Osteoblast (primary cell): ENCODE results near the gene PC. TPM values are rescaled to one million over a fixed set of nuclear protein-coding genes. Genes with fewer than 3 reads are reported as not detected.

Experiments used
- DNase-seq: peaks from one replicate; pipeline ENCODE4 v3.0.0; 2011; ENCODE audit warnings: low spot score, mixed read lengths; ENCODE audit not compliant: insufficient read length; ENCODE audit errors: missing footprints
- H2AFZ ChIP-seq: 2 replicates; pipeline ENCODE4 v1.6.0; 2011; ENCODE audit warnings: mild to moderate bottlenecking, low read length
- H3K27ac ChIP-seq: 2 replicates; pipeline ENCODE4 v1.5.1; 2011; ENCODE audit warnings: mild to moderate bottlenecking, low read depth, low read length, moderate library complexity
- H3K27me3 ChIP-seq: 2 replicates; pipeline ENCODE4 v1.6.0; 2012; ENCODE audit warnings: mild to moderate bottlenecking, control low read depth, inconsistent platforms, low read length, moderate library complexity; ENCODE audit not compliant: insufficient read depth
- H3K36me3 ChIP-seq: 2 replicates; pipeline ENCODE4 v1.5.1; 2011; ENCODE audit warnings: mild to moderate bottlenecking, low read length, control low read depth, moderate library complexity; ENCODE audit not compliant: insufficient read depth
- H3K4me1 ChIP-seq: 2 replicates; pipeline ENCODE4 v1.5.1; 2011; ENCODE audit warnings: mild to moderate bottlenecking, low read length, control low read depth, moderate library complexity; ENCODE audit not compliant: insufficient read depth
- H3K4me2 ChIP-seq: 2 replicates; pipeline ENCODE4 v1.6.0; 2011; ENCODE audit warnings: mild to moderate bottlenecking, low read length; ENCODE audit not compliant: insufficient read depth
- H3K4me3 ChIP-seq: fragments of 200-600 bp; sonication (generic); 3 replicates; pipeline ENCODE4 v1.5.1; 2012; ENCODE audit warnings: mild to moderate bottlenecking, low read length, inconsistent platforms; ENCODE audit not compliant: insufficient read depth
- H3K79me2 ChIP-seq: 2 replicates; pipeline ENCODE4 v1.6.0; 2012; ENCODE audit warnings: mild to moderate bottlenecking, low read length, control low read depth, inconsistent platforms; ENCODE audit not compliant: insufficient read depth
- H3K9me3 ChIP-seq: 2 replicates; pipeline ENCODE4 v1.5.1; 2011; ENCODE audit warnings: low read depth, low read length, control low read depth
- H4K20me1 ChIP-seq: 2 replicates; pipeline ENCODE4 v1.6.0; 2012; ENCODE audit warnings: mild to moderate bottlenecking, low read length, control low read depth; ENCODE audit not compliant: insufficient read depth
- total RNA-seq: library from RNA; depleted of rRNA; stranded (reverse); fragments of >200 nt; gene quantifications from 2 replicates; pipeline ENCODE4 v1.2.3, GENCODE V29; 2012
- TF ChIP-seq, protein P1 (sequence below): IDR thresholded peaks from 2 replicates; pipeline ENCODE4 v1.5.1; 2011; ENCODE audit warnings: mild to moderate bottlenecking, low read depth, low read length, moderate library complexity; ENCODE audit errors: extremely low read depth

PC gene
- total RNA-seq, 1 donor, result 48.5 TPM

DNA sequence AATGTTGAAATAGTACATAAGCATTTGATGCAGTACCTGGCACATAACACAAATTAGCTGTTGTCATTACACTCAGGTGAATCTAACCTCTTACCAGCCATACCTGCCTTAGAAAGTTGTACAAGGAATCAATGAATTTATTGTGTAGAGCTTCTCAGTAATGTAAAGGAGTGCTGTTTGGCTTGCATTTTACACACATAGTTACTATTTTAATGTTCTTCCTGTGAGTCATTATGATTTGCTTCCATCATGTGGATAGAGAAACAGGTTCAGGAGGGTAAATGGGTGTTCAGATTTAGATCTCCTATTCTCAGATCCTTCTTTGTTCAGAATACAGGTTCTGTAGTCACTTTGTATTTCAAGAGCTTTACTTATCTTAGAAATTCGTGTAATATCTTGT, 142.5 kb downstream of the PC start:
- Histone ChIP-seq H3K36me3 (no peaks in the 10 kb centered on the region), H3K79me2 (no peaks in the 10 kb centered on the region), H3K4me3 (no peak overlapping the region), H3K9me3 (no peaks in the 10 kb centered on the region), H4K20me1 (no peaks in the 10 kb centered on the region), H3K4me1 (peaks cover 10% of the 10 kb centered on the region), H2AFZ (no peak overlapping the region), H3K4me2 (no peak overlapping the region), H3K27ac (no peak overlapping the region), H3K27me3 (no peaks in the 10 kb centered on the region)
- TF ChIP-seq, protein P1, sequence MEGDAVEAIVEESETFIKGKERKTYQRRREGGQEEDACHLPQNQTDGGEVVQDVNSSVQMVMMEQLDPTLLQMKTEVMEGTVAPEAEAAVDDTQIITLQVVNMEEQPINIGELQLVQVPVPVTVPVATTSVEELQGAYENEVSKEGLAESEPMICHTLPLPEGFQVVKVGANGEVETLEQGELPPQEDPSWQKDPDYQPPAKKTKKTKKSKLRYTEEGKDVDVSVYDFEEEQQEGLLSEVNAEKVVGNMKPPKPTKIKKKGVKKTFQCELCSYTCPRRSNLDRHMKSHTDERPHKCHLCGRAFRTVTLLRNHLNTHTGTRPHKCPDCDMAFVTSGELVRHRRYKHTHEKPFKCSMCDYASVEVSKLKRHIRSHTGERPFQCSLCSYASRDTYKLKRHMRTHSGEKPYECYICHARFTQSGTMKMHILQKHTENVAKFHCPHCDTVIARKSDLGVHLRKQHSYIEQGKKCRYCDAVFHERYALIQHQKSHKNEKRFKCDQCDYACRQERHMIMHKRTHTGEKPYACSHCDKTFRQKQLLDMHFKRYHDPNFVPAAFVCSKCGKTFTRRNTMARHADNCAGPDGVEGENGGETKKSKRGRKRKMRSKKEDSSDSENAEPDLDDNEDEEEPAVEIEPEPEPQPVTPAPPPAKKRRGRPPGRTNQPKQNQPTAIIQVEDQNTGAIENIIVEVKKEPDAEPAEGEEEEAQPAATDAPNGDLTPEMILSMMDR, result no peak
- no peak for DNase-seq

DNA sequence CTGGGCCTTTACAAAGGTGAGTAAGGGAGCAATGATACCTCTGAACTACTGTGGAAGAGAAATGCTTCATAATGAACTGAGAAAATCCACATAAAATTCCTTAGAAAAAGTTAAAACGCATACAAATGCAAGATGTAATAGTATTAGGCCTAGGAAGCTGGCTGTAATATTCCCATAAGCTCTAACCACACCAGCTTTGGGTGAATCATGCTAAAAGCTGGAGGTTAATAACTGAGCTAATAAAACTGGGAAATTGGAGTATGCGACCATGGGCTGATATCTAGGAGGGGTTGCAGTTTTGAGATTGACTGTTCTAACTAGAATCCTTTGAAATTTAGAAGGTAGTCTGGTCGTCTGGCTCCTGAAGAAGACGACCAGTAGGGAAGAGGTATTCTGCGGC, 143.5 kb downstream of the PC start:
- H3K4me2 ChIP-seq, result no peak overlapping the region

DNA sequence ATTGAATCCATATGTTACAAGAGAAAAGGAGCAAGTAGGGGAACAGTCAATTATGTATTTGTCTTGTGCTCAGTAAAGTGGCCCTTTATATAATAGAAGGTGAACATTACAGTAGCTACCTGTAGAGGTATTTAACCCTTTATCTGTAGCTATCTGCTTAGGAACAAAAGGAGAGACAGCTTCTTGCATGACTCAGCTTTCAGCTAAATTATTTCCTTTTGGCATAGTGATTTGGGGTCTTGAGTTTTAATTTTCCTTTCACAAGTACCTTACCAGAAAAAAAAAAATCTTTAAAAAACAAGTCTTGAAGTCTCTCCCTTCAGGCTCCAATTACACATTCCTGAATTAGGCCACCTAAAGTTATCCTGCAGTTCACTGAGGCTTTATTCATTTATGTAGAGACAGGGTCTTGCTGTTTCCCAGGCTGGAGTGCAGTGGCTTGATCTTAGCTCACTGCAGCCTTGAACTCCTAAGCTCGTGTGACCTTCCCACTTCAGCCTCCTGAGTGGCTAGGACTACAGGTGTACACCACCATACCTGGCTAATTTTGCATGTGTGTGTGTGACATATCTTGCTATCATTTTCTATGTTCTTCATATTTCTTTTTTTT, 147.5 kb downstream of the PC start:
- no peak overlapping the region for H3K4me3 ChIP-seq
- H4K20me1 ChIP-seq, result no peaks in the 10 kb centered on the region
- DNase-seq, result no peak
- H3K27me3 ChIP-seq, result no peaks in the 10 kb centered on the region
- H3K27ac ChIP-seq, result no peak overlapping the region
- no peaks in the 10 kb centered on the region for H3K36me3 ChIP-seq
- no peak overlapping the region for H3K4me2 ChIP-seq
- H3K79me2 ChIP-seq, result no peaks in the 10 kb centered on the region
- no peaks in the 10 kb centered on the region for H3K9me3 ChIP-seq
- H3K4me1 ChIP-seq, result peaks cover 6% of the 10 kb centered on the region
- TF ChIP-seq, protein P1, result no peak
- no peak overlapping the region for H2AFZ ChIP-seq

More for the DNA sequence above, 143.5 kb downstream of the PC start:
- Histone ChIP-seq H3K36me3 (no peaks in the 10 kb centered on the region), H3K79me2 (no peaks in the 10 kb centered on the region), H3K9me3 (no peaks in the 10 kb centered on the region), H2AFZ (no peak overlapping the region), H3K27ac (no peak overlapping the region), H3K4me3 (no peak overlapping the region), H3K4me1 (peaks cover 10% of the 10 kb centered on the region), H4K20me1 (no peaks in the 10 kb centered on the region), H3K27me3 (no peaks in the 10 kb centered on the region)
- no peak for DNase-seq
- TF ChIP-seq, protein P1, result no peak

DNA sequence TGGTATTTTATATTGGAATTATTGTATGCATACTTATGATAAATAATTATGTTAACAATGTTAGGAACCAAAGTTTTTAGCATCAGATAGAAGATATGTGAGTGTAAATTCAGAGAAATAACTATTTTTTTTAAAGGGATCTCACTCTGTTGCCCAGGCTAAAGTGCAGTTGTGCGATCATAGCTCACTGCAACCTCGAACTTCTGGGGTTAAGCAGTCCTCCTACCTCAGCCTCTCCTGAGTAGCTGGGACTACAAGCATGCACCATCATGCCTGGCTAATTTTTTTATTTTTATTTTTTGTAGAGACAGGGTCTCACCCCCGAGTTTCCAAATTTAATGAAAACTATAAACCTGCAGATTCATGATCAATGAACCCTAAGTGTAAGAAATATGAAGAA, 148.6 kb downstream of the PC start:
- no peak overlapping the region for H3K4me3 ChIP-seq
- no peak overlapping the region for H3K4me2 ChIP-seq
- H3K27me3 ChIP-seq, result no peaks in the 10 kb centered on the region
- no peaks in the 10 kb centered on the region for H3K4me1 ChIP-seq
- TF ChIP-seq, protein P1, result no peak
- no peaks in the 10 kb centered on the region for H3K9me3 ChIP-seq
- no peaks in the 10 kb centered on the region for H4K20me1 ChIP-seq
- H3K27ac ChIP-seq, result no peak overlapping the region
- no peaks in the 10 kb centered on the region for H3K36me3 ChIP-seq
- H3K79me2 ChIP-seq, result no peaks in the 10 kb centered on the region
- no peak overlapping the region for H2AFZ ChIP-seq
- DNase-seq, result no peak
